HG02943 (cell line): ENCODE measurements around the gene PDE7B.
A peak's percentile ranks its signal among the peaks of the same experiment; 100 is the strongest.

Experiments used
- ATAC-seq: cut with Tn5 transposase; IDR thresholded peaks from one replicate; pipeline ENCODE4 v1.9.1; 2021; ENCODE audit warnings: mild to moderate bottlenecking, low read depth, moderate library complexity; ENCODE audit not compliant: unreplicated experiment

PDE7B gene

GRCh38 chr6:135883536-135883935, 32.0 kb downstream of the PDE7B start:
- ATAC-seq, result no peak

- no peak for ATAC-seq
Measured at GRCh38 chr6:135884136-135884535, 32.6 kb downstream of the PDE7B start.

GRCh38 chr6:135887069-135887468, 35.6 kb downstream of the PDE7B start:
- ATAC-seq, result no peak

- ATAC-seq, result no peak
Measured at GRCh38 chr6:135888818-135889217, 37.3 kb downstream of the PDE7B start.

GRCh38 chr6:135890876-135891275, 39.4 kb downstream of the PDE7B start:
- ATAC-seq, result no peak

GRCh38 chr6:135891710-135892109, 40.2 kb downstream of the PDE7B start:
- no peak for ATAC-seq

GRCh38 chr6:135895231-135895911, 43.9 kb downstream of the PDE7B start:
- no peak for ATAC-seq

GRCh38 chr6:135897087-135897486, 45.6 kb downstream of the PDE7B start:
- ATAC-seq, result no peak

GRCh38 chr6:135901774-135902524, 50.4 kb downstream of the PDE7B start:
- no peak for ATAC-seq

GRCh38 chr6:135902756-135903331, 51.3 kb downstream of the PDE7B start:
- ATAC-seq, result no peak

GRCh38 chr6:135904666-135905065, 53.2 kb downstream of the PDE7B start:
- ATAC-seq, result no peak

- no peak for ATAC-seq
Measured at GRCh38 chr6:135905604-135906300, 54.3 kb downstream of the PDE7B start.

- ATAC-seq, result no peak
Measured at GRCh38 chr6:135906542-135906941, 55.0 kb downstream of the PDE7B start.

GRCh38 chr6:135906972-135907465, 55.5 kb downstream of the PDE7B start:
- no peak for ATAC-seq

- ATAC-seq, result peak; percentile 74
Measured at GRCh38 chr6:135909737-135910387, 58.4 kb downstream of the PDE7B start.

- no peak for ATAC-seq
Measured at GRCh38 chr6:135910790-135911618, 59.5 kb downstream of the PDE7B start.

GRCh38 chr6:135913785-135914184, 62.3 kb downstream of the PDE7B start:
- ATAC-seq, result no peak

- no peak for ATAC-seq
Measured at GRCh38 chr6:135919026-135919425, 67.5 kb downstream of the PDE7B start.

GRCh38 chr6:135920689-135921088, 69.2 kb downstream of the PDE7B start:
- no peak for ATAC-seq

GRCh38 chr6:135921188-135921587, 69.7 kb downstream of the PDE7B start:
- ATAC-seq, result no peak
